Measurements from ENCODE around the gene ARF6.

- TF ChIP-seq POLR2A (IDR thresholded peaks at IDR 0.05; ENCODE audit: low read length) (no peak), GATA1 (IDR thresholded peaks at IDR 0.05; ENCODE audit: low read depth, low read length) (no peak)
Measured at GRCh38 chr14:49876563-49877127, 16.2 kb upstream of the ARF6 start.

Data from erythroblast (primary cell).